Left lobe of liver (tissue), 2 donors: ENCODE data around the gene NBEA. TPM values are rescaled to one million over a fixed set of nuclear protein-coding genes. Genes with fewer than 3 reads are reported as not detected.
A peak's percentile ranks its signal among the peaks of the same experiment; 100 is the strongest.

Experiments used
- ATAC-seq: fragments of 200-7000 bp; cut with Tn5 transposase; one replicate; pipeline ENCODE4 v1.9.1; 2020; ENCODE audit warnings: mild to moderate bottlenecking, moderate library complexity
- DNase-seq: peaks from one replicate; pipeline ENCODE4 v3.0.0-alpha.2; 2020; ENCODE audit warnings: low spot score
- total RNA-seq: library from RNA; stranded (reverse); gene quantifications from one replicate; pipeline ENCODE4 v1.2.1, GENCODE V29; 2021
- donor health status: DM: no; HTN: no; CAD: no; lungs with moderate emphysema.
- donor health status: DM: no; HTN: yes; CAD: no.

The NBEA gene
- total RNA-seq, 1 donor from 2014 or later: 0.40 TPM

- ATAC-seq: no peak
- no peak for DNase-seq
Measured at GRCh38 chr13:35160896-35161295, 218.8 kb downstream of the NBEA start.

DNA sequence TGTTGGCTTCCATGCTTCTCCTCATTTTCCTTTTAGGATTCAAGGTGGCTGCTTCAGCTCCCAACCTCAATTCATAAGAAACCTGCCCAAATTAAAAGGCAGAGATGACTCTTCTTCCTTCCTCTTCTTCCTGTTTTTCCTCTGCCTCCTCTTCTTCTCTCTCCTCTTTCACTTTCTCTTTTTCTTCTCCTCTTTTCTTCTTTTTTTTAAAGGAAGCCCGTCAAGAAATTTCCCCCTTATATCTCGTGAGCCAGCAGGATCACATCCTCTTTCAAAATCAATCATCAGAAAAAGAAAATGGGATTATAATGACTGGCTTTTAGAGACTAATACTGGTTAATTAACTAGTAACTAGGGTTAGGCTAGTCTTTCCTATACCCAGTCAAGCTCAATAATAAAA lies 220.3 kb downstream of the NBEA start:
- ATAC-seq: no peak

DNA sequence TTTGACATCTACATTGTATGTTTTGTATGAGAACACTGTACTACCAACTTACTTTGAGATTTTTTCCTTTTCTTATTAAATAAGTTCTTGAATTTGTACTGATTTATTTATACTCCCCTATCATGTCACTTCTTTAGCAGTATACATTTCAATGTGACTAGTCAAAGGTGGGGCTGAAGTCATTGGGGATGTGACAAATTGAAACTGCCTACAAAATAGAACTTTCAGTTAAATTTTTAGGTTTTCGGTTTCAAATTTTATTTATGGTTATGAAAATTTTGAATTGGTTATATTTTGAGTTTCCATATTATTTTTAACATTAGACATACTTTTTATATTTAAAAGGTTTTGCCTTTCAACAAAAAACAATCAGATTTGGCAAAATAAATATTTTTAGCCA lies 221.6 kb downstream of the NBEA start:
- DNase-seq (no peak), ATAC-seq (no peak)

More for the DNA sequence above, 220.3 kb downstream of the NBEA start:
- DNase-seq: no peak

- DNase-seq (no peak), ATAC-seq (peak; percentile 86)
Measured at GRCh38 chr13:35164324-35164932, 222.4 kb downstream of the NBEA start.

DNA sequence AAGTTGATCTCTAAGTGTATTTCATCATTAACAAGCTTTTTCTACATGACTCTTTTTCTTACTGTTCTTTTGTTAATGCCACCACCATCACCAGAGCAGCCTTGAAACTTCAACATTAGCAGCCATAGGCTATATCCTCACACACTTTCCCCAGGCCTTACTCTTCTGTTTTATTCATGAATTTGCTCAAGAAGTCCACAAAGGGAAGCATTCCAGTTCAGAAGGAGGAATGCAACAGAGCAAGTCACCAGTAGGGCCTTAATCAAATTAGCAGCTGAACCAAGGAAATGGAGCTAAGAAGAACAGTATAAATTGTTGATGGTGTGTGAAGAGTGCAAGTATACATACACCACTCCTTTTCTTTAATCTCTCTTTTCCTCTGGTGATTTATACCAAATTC lies 223.1 kb downstream of the NBEA start:
- DNase-seq: no peak
- ATAC-seq: no peak

DNA sequence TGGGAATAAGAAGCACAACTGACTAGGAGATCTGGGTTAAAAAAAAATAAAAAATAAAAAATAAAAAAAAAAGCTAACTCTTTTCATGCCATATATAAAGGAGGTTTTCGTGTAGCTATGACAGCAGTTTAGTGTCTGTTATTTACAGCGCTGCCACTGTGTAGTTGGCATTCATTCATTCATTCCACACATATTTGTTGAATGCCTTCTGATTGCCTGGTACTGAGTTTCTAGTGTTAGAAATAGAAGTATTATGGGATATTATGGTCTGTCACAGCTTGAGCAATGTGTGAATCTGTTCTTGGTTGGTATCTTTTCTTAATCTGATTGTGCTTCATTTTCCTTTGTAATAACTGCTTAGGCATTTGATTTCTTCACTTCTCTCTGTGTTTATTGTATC lies 237.4 kb downstream of the NBEA start:
- ATAC-seq (no peak), DNase-seq (no peak)

DNA sequence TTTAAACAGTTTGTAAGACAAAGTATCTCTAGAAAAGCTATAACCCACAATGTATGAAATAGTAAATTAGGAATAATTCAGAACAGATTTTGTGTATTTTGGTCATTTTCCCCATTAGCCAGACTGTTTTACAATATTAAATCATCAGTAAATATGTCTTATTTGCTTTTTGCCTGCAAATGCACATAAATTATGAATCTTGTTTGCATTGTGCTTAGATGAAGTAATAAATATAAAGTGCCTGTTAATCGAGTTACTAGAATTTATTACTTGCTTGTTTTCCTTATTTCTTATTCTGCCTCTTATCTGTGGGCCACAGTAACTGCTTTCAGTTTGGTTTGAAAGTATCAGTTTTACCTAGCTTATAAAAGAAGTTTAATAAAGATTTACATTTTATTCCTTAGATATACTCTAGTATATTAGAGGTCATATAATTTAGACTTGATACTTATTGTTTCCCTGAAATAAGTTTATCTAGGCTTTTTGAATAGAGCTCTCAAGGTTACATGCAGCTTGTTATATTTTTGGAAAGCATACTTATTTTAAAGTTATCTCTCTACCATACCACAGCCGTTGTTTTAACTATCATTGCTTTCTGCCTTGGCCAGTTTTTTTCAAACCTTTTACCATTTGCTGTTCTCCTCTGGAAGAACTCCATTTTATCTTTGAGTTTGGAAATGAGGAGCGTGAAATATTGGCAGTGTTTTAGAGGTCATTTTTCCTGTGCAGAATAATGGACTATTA lies 238.0 kb downstream of the NBEA start:
- ATAC-seq (no peak), DNase-seq (no peak)

DNA sequence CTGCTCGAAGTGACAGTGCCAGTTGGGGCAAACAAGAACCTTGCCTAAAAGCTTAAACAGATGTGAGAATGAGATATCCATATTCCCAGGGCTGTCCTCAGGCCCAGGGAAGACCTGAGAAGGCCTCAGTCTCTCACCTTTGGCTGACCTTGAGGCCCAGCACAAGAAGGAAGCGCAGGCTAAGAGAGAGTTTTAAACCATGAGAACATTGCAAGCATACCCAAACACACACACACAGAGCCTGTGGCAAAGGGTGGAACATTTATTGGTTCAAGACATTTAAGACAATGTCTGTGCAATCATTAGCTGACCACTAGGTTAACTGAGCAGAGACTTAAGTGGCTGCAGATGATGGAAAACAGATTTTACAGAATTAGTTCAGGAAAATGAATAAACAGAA lies 248.2 kb downstream of the NBEA start:
- no peak for DNase-seq
- ATAC-seq: no peak

DNA sequence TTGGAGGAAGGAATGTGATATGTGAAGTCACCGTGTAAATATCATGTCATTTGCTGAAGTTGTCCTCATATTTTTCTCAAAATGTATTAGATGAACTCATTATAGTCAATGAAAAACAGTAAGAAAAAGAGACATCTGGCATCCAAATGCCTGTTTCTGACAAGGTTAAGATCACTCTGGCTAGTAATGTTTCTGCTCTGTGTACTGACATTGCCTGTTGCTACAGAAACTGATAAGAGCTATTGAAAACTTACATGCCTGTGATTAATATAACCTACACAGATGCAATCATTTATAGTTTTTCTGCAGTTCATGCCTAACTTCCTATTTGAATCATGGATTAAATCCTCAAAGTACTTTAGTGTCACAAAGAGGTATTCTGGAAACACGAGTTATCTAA lies 249.8 kb downstream of the NBEA start:
- DNase-seq: no peak

GRCh38 chr13:35198613-35199200 lies 256.6 kb downstream of the NBEA start:
- no peak for DNase-seq
- no peak for ATAC-seq

More for the DNA sequence above, 249.8 kb downstream of the NBEA start:
- no peak for ATAC-seq

GRCh38 chr13:35208587-35208986 lies 266.5 kb downstream of the NBEA start:
- DNase-seq (no peak), ATAC-seq (no peak)

DNA sequence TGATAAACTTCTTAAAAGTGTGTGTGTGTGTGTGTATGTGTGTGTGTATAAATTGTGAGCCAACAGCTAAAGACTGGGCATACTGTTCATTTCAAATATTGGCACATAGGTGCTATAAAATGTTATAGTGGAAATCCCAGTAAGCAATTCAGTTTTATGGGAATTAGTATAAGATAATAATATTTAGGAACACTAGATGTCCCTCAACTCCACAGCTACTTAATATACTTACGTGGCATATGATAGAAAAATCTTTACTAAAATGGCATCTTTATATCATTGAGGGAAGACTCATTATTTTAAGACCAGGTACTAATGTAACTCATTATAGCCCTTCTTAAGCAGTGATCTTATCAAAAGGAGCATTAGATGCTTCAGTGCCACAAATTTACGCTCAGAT lies 268.2 kb downstream of the NBEA start:
- ATAC-seq (no peak), DNase-seq (no peak)

GRCh38 chr13:35211949-35212348 lies 269.9 kb downstream of the NBEA start:
- DNase-seq: no peak
- ATAC-seq: no peak

DNA sequence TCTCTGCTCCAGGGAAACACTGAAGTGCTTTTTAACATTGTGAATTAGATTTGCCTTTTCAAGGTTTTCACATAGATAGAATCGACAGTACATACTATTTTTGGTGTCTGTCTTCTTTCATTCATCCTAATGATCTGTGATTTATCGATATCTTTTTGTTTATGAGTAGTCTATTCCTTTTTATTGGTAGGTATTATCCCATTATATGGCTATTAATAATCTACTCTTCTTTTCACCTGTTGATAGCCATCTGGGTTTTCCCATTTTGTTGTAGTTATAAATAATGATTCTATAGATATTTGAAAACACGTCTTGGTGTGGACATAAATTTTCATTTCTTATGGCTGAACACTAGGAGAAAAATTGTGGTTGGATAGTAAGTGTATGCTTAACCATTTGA lies 271.8 kb downstream of the NBEA start:
- DNase-seq (no peak), ATAC-seq (no peak)

DNA sequence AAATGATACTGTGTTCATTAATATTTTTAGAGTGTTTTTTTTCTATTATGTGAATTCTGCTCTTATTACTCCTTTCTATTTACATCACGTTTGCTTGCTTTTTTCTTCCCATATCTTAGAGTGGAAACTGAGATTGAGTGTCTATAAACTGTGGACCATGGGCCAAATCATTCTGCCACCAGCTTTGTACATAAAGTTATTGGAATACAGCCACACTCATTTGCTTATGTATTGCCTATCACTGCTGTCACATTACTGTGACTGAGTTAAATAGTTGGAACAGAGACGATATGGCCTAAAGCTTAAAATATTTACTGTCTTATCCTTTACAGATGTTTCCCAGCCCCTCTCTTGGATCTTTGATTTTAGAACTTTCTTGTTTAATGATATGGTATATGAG lies 274.1 kb downstream of the NBEA start:
- DNase-seq (no peak), ATAC-seq (no peak)

DNA sequence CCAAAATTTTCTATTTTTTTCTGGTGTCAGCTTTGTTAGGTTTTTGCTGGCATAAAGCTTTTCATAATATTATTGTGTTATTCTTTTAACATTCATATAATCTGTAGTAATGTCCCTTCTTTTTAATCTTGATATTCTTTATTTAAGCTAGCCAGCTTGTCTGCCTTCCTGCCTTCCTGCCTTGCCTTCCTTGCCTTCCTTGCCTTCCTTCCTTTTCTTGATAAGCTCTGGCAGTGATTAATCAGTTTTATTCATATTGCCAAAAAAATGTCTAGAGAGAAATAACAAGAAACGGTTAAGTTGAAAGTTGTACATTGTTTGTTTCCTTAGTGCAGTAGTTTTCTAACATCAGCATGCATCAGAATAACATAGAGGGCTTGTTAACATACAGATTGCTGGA lies 277.0 kb downstream of the NBEA start:
- ATAC-seq (no peak), DNase-seq (no peak)

- DNase-seq: no peak
- no peak for ATAC-seq
Measured at GRCh38 chr13:35225159-35225558, 283.1 kb downstream of the NBEA start.

- DNase-seq: no peak
- ATAC-seq: no peak
Measured at GRCh38 chr13:35225582-35225981, 283.5 kb downstream of the NBEA start.

GRCh38 chr13:35228536-35228935 lies 286.5 kb downstream of the NBEA start:
- ATAC-seq: no peak
- DNase-seq: no peak

- no peak for DNase-seq
- no peak for ATAC-seq
Measured at GRCh38 chr13:35231426-35231825, 289.4 kb downstream of the NBEA start.

GRCh38 chr13:35238274-35238673 lies 296.2 kb downstream of the NBEA start:
- ATAC-seq: no peak
- no peak for DNase-seq

- no peak for ATAC-seq
- no peak for DNase-seq
Measured at GRCh38 chr13:35252536-35253205, 310.6 kb downstream of the NBEA start.
